Breast epithelium (tissue), 3 donors: ENCODE data around the gene PHAF1.

Source experiments
- CTCF ChIP-seq, 3 donors: fragments of 450-650 bp; IDR thresholded peaks; one replicate each; pipeline ENCODE4 v1.5.1; 2016 to 2017; ENCODE audit warnings: antibody characterized with exemption in 3 of 3, mild to moderate bottlenecking in 3 of 3, moderate library complexity in 3 of 3
- POLR2A ChIP-seq: fragments of 450-650 bp; IDR thresholded peaks from one replicate; pipeline ENCODE4 v1.6.1; 2016; ENCODE audit warnings: antibody characterized with exemption, mild to moderate bottlenecking, moderate library complexity
- POLR2AphosphoS5 ChIP-seq, 3 donors: sonication (generic); formaldehyde crosslinking; IDR thresholded peaks; one replicate each; pipeline ENCODE4 v1.6.1; 2017; ENCODE audit warnings: antibody characterized with exemption in 3 of 3

- no peak for TF ChIP-seq CTCF (IDR thresholded peaks at IDR 0.05)
- TF ChIP-seq POLR2AphosphoS5 (IDR thresholded peaks at IDR 0.05) = no peak
- no peak for TF ChIP-seq POLR2A
Measured at GRCh38 chr16:67167588-67167987, 57.8 kb downstream of the PHAF1 start.
